HG03575 (cell line): ENCODE measurements around the gene RASL12.
"Not testable (repeated sequence)": the region's sequence is repeated elsewhere in the genome, so short reads cannot be mapped to it uniquely, and the experiment has no call there.

Experiments used
- ATAC-seq: cut with Tn5 transposase; IDR thresholded peaks from one replicate; pipeline ENCODE4 v1.9.1; 2021; ENCODE audit not compliant: unreplicated experiment, insufficient number of reproducible peaks, low FRiP score; ENCODE audit errors: extremely low read depth

Gene RASL12

GRCh38 chr15:65077291-65077980 lies 9.6 kb upstream of the RASL12 start:
- no peak for ATAC-seq

DNA sequence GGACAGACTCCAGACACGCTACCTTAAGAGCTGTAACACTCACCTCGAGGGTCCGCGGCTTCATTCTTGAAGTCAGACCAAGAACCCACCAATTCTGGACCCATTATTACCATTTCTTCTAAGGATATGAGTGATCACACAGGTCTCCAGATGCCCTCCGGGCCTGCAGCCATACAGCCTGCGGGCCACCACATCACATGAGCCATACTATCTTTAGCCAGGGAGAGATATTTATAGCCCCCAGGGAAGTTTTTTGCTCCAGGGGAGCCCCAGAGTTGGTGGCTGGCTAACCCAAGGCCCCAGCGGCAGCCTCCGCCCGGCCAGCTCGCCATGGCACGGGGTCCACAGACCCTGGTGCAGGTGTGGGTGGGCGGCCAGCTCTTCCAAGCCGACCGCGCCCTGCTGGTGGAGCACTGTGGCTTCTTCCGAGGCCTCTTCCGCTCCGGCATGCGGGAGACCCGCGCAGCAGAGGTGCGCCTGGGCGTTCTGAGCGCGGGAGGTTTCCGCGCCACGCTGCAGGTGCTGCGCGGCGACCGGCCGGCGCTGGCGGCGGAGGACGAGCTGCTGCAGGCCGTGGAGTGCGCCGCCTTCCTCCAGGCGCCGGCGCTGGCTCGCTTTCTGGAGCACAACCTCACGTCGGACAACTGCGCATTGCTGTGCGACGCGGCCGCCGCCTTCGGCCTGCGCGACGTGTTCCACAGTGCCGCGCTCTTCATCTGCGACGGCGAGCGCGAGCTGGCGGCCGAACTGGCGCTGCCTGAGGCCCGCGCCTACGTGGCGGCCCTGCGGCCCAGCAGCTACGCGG lies 8.9 kb upstream of the RASL12 start, which contains the start of gene KBTBD13:
Gene KBTBD13, plus strand, starts transcription at position 261 of the 805 bp plus-strand sequence. Its CDS starts 70 bp downstream, at position 331.
- no peak for ATAC-seq

- ATAC-seq: not testable (repeated sequence)
Measured at GRCh38 chr15:65075607-65076395, 8.0 kb upstream of the RASL12 start.

DNA sequence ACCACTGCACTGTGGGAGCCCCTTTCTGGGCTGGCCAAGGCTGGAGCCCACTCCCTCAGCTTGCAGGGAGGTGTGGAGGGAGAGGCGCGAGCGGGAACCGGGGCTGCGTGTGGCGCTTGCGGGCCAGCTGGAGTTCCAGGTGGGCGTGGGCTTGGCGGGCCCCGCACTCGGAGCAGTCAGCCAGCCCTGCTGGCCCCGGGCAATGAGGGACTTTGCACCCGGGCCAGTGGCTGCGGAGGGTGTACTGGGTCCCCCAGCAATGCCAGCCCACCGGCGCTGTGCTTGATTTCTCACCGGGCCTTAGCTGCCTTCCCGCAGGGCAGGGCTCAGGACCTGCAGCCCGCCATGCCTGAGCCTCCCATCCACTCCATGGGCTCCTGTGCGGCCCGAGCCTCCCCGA lies 7.2 kb upstream of the RASL12 start:
- ATAC-seq: not testable (repeated sequence)

DNA sequence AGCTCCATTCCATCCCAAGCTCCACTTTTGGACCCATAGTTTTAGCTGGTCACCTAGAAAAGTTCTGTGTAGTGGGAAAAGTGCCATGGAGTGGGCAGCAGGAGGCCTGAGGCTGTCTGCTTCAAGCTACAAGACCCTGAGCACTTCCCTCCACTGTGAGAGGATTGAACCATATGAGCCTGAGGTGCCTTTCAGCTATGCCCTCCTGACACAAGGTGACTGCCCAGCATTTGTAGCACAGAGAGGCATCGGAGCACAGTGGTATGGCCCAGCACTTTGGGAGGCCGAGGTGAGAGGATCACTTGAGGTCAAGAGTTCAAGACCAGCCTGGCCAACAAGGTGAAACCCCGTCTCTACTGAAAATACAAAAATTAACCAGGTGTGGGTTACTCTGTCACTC lies 4.8 kb upstream of the RASL12 start:
- ATAC-seq: no peak

- no peak for ATAC-seq
Measured at GRCh38 chr15:65072027-65072426, 4.2 kb upstream of the RASL12 start.

- ATAC-seq: no peak
Measured at GRCh38 chr15:65071381-65071811, 3.6 kb upstream of the RASL12 start.

- ATAC-seq: no peak
Measured at GRCh38 chr15:65069779-65070546, 2.2 kb upstream of the RASL12 start.

DNA sequence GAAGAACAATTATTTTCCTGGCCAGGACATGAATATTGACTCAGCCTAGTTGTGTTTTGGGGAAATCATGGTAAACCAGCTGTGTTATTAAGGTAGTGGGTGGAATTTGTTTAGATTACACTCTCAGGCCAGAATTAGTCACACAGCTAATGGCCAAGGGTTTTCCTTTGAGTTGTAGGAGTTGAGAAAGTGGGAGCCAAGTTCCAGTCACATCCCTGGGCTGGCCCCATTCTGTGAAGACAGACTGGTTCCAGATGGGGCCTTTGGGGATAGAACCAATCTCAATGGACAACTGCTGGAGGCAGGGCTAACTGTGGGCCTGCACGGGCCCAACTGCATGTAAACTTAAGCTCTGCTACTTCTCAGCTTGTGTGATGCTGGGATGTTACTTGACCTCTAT lies 1.4 kb upstream of the RASL12 start:
- no peak for ATAC-seq

- no peak for ATAC-seq
Measured at GRCh38 chr15:65068403-65068788, 605 bp upstream of the RASL12 start.

- no peak for ATAC-seq
Measured at GRCh38 chr15:65067317-65067644, 510 bp downstream of the RASL12 start.

DNA sequence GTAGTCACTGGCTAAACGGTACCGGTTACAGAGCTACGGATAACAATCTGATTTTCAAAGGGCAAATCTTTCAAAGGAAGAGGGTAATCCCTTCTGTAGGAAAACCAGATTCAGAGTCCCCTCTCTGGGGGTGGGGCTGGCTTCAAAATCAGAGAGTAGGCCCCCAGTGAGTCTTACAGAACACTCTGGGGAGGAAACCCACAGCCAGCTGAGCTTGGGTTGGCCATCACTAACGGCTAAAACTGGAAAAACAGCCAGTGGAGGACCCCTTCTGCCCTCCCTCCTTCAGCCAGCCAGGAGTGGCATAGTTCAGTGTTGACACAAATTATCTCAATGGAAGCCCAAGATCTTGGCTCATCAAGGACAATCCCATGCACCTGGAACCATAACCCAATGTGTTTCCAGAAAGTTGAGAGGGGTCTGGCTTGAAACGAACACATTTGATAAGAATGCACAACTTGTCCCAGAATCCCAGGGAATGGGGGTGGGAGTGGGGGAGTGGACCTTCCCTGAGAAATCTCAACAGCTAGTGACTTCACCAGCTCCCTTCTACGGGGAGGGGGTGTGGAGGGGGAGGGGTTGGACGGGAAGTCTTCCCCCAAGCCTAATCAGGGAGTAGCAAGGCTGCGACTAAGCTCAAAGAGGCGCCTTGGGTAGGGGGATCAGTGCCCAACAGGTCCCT lies 1.0 kb downstream of the RASL12 start:
- no peak for ATAC-seq

- no peak for ATAC-seq
Measured at GRCh38 chr15:65066001-65066634, 1.7 kb downstream of the RASL12 start.

DNA sequence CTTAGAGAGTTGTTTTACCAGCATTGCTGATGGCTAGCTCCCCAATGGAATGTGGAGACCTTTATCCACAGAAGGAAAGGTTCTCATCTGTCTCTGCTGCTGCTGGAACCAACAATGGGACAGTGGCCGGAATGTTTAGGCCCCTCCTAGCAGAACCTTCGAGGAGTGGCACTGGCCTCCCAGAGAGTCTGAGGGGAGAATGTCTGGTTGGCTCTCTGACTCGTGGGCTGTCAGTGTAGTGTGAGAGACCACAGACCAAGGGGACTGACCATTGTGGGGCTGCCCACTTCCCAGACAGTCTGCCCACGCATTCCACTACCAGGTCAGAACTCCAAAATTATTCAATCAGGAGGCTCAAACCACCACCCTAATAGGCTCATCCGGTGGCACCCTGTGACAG lies 5.1 kb downstream of the RASL12 start:
- ATAC-seq: no peak

DNA sequence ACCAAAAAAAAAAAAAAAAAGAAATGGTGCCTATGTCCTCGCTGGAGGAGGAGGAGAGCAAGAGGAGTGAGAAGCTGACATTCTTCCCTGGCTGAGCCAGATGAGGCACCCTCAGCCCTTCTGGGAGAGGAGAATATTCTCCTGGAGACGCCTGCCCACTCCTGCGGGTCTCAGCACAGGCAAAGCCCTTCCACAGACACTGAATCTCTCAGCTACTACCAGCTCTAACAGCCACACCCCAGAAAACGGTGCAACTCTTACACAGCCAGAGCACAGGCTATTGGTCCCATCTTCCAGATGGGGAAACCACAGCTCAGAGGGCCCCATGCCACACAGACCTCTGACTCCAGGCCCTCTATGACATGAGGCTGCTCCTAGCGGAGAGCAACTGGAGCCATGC lies 5.7 kb downstream of the RASL12 start:
- no peak for ATAC-seq

GRCh38 chr15:65060641-65061397 lies 7.0 kb downstream of the RASL12 start:
- no peak for ATAC-seq

DNA sequence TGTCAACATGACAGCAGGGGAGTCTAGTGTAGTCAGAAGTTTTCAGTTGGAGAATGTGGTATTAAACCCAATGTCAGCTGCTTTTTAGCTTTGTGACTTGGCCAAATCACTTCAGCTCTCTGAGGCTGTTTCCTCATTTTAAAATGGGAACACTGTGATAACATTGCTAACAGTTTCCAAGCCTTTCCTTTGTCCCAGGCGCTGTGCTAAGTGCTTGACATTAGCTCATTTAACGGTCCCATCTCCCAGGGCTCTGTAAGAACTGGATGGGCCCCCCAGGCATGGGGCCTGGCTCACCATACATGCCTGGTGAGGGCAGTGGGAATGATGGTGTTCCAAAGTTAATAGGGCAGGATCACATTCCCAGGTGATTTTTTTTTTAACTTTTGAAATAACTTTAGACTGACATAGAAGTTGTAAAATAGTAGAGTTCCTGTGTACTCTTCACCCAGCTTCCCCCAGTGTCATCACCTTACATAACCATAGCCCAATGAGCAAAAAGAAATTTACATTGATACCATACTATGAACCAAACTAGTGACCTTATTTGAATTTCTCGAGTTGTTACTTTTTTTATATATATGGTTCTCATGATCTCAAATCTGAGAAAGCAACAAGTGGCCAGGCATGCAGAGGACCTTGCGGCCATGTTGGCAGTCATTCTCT lies 7.7 kb downstream of the RASL12 start:
- no peak for ATAC-seq
